GM12872 (cell line): ENCODE measurements around the gene VWF.

ENCODE experiments used
- TF ChIP-seq, protein P1 (sequence below): IDR thresholded peaks from 3 replicates; pipeline ENCODE4 v1.5.1; 2011; ENCODE audit warnings: low read depth, mild to moderate bottlenecking, low read length, moderate library complexity; ENCODE audit not compliant: insufficient read depth

Gene VWF

DNA sequence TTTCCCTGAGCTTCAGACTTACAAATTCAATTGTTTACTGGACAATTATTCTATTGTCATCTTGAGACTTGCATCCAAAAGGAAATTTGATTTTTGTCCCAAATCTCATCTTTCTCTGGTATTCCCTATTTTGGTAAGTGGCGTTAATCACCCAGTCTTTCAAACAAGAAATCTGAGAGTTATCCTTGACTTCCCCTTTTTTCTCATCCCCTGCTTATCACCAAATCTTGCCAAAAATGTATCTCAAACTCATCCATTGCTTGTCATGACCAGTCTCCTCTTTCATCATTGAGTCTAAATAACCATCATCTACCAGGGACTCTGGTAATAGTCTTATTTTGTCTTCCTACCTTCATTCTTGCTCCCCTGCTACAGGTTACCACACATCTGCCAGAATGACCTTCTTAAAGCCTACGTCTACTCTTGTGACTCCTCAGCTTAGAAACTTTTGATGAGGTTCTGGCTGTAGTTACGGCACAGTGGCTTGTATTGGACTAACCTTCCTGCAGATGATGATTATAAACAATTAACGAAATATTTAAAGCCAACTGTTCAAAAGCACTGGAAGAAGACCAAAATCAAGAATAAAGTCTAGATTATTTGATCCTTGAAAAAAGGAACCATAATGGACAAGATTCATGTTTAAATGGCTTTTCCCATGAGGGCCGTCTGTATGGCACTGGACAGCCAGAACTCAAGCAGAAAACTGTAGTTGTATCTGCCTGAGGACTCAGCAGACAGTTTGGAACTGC is 170.5 kb downstream of the VWF start:
- TF ChIP-seq, protein P1, sequence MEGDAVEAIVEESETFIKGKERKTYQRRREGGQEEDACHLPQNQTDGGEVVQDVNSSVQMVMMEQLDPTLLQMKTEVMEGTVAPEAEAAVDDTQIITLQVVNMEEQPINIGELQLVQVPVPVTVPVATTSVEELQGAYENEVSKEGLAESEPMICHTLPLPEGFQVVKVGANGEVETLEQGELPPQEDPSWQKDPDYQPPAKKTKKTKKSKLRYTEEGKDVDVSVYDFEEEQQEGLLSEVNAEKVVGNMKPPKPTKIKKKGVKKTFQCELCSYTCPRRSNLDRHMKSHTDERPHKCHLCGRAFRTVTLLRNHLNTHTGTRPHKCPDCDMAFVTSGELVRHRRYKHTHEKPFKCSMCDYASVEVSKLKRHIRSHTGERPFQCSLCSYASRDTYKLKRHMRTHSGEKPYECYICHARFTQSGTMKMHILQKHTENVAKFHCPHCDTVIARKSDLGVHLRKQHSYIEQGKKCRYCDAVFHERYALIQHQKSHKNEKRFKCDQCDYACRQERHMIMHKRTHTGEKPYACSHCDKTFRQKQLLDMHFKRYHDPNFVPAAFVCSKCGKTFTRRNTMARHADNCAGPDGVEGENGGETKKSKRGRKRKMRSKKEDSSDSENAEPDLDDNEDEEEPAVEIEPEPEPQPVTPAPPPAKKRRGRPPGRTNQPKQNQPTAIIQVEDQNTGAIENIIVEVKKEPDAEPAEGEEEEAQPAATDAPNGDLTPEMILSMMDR: no peak

DNA sequence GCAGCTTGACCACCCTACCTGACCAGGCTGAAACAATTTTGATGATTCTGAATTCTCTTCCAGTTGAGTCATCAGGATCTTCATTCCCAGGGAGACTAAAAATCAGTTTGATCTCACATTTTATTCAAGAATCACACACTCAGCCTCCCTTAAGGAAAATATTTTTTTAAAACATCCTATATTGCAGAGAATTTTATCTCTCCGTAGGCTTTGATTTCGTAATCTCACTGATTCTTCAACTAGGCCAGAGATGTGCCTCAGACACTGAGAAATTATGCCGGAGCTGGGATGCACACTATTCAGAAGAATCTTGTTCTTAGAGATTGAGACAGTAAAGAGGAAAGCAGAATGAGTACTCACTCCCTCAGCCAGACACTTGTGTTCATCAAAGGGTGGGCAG is 172.4 kb downstream of the VWF start:
- TF ChIP-seq, protein P1: no peak

DNA sequence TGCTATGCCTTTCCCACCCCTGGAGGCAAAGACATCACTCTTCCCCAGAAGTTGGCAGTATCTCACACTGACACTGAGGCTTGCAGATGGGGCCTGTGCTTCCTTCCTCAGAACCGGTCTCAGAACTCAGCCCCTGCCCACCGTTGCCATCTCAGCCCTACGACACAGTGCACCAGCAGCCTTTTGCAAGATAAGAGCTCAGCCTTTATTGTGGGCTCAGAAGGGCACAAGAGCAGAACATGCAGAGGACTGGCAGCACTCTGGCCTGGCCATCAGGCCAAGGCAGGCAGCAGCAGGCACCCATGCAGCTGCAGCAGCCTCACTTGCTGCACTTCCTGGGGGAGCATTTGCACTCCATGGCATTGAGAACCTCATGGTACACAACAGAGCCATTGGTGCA is 175.8 kb downstream of the VWF start:
- TF ChIP-seq, protein P1: no peak

- TF ChIP-seq, protein P1: no peak
Observed at GRCh38 chr12:5947006-5947405, 177.5 kb downstream of the VWF start.

- TF ChIP-seq, protein P1: no peak
Observed at GRCh38 chr12:5946388-5946787, 178.1 kb downstream of the VWF start.

DNA sequence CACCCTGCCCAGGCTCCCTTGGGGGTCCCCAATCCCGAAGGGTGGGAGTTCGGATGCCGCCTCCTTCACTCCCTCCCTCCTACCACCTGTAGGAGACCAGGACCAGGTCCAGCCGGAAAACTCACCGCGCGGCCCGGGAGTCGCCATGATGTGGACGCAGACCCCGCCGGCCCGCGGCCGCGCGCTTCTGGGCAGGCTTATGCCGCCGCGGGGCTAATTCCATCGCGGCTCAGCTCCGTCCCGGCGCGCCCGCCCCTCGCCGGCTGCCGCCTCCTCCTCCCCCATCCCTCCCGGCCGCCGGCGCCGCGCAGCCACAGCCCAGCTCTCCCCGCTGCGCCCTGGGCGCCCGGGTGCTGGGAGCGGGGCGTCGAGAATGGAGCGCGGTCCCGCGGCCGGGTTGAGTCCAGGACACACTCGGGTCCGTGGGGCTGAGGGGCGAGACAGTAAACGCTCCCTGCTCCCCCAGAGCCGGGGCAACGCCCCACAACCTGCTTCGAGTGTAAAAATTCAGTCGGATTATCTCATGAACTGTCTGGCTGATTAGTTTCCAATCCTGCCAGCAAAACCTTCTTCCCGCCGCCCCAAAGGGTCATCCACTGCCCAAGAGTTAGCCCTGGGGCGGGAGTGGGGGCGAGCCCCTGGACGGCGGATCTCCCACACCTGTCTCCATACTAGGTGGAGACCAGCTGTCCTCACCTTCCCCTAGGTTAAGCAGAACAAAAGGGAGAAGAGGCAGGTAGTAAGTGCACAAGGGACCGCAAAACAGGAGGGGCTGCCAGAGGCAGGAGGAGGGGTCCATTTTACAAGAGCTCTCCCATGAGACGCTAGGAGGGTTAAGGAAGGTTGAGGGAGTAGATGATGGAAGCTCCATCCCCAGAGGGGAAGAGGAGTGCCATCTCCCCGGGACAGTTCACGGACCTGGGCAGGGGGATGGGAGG is 179.1 kb downstream of the VWF start, which contains the start of gene ANO2:
Gene ANO2, minus strand, starts transcription at position 189 of the 938 bp plus-strand sequence. Its CDS starts 42 bp downstream, at position 147.
- TF ChIP-seq, protein P1: no peak

DNA sequence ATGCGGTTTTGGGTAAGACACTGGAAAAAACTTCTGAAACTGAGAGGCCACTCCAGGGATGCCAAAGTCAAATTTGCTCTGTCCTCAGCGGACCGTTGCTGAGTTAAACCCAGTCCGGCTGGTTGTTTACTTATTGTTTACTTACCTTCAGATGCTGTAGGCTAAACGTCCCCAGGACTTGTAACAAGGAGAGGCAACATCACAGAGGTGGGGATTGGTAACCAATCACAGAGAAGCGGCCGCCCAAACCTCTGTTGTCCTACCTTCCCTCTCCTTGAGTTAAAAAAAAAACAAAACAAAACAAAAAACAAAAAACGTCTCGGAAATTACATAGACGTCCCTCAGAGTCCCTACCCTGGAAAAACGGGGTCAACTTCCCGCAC is 179.8 kb downstream of the VWF start:
- TF ChIP-seq, protein P1: no peak
